ENCODE results near the gene CABP7. TPM values are rescaled to one million over a fixed set of nuclear protein-coding genes. Genes with fewer than 3 reads are reported as not detected.

The CABP7 gene
- total RNA-seq, 1 experiment from 2014 or later, result 2.1 TPM

- Histone ChIP-seq H3K27me3 (ENCODE audit: control insufficient read depth, insufficient read depth, low read length) (no peaks in the 10 kb centered on the region), H3K27ac (ENCODE audit: low read length) (peak within 1 kb of the TSS; percentile 96), H3K9me3 (ENCODE audit: control insufficient read depth, insufficient read depth, low read depth, low read length) (no peaks in the 10 kb centered on the region), H3K4me1 (ENCODE audit: control insufficient read depth, insufficient read depth, low read length) (peaks cover 6% of the 10 kb centered on the region; the same call in 1 of the 2 replicates), H3K4me3 (ENCODE audit: low read depth in 2 of 2, low read length in 2 of 2) (peak within 1 kb of the TSS; percentile 97 to 98), H3K36me3 (ENCODE audit: control insufficient read depth, insufficient read depth, low read length) (no peaks in the 10 kb centered on the region; the same call in 1 of the 2 replicates)
- ATAC-seq (peak; percentile 99), DNase-seq (ENCODE audit: low read depth, low spot score) (peak; percentile 78)
- BruUV-seq (replicated peaks), result no TSS peak
- in situ Hi-C loops (cut with HindIII; ENCODE audit: low pct_unique_long_range_greater_than_20kb, low sequenced_read_pairs) (no loop called here), intact Hi-C loops (cut with micrococcal nuclease; ENCODE audit: unreplicated experiment) (no loop called here)
- CTCF ChIA-PET, result no interaction called here
- POLR2A ChIA-PET, result interaction anchor here (0.6 kb wide), 1 partner anchor 391 kb away, joined by 4 read pairs; no protein-coding TSS in a partner anchor
- TF ChIP-seq SIN3A (IDR thresholded peaks at IDR 0.05; ENCODE audit: borderline replicate concordance, insufficient read depth, low read depth, low read length) (no peak), CTCF (IDR thresholded peaks at IDR 0.05) (no peak), POLR2AphosphoS5 (IDR thresholded peaks at IDR 0.05; ENCODE audit: low read depth, low read length) (no peak; the same call in 1 of the 2 replicates), TCF7L2 (IDR thresholded peaks at IDR 0.05; ENCODE audit: low read depth, low read length) (no peak), REST (IDR thresholded peaks at IDR 0.05; ENCODE audit: insufficient read depth in 1 of 2, low read depth in 2 of 2, low read length in 1 of 2) (no peak)
Observed at GRCh38 chr22:29766632-29767170, 46.9 kb downstream of the CABP7 start, which contains the start of gene ZMAT5. TSS of gene ZMAT5 (minus strand) at chr22:29767007. CDS start at chr22:29748544, 18,463 bp downstream.

GRCh38 chr22:29767171-29768051 lies 47.6 kb downstream of the CABP7 start, which contains the start of gene UQCR10:
TSS of gene UQCR10 (plus strand) at chr22:29767369. CDS start at chr22:29767399, 30 bp downstream.
- Histone ChIP-seq H3K27me3 (ENCODE audit: control insufficient read depth, insufficient read depth, low read length) (no peaks in the 10 kb centered on the region), H3K4me1 (ENCODE audit: control insufficient read depth, insufficient read depth, low read length) (peaks cover 6% of the 10 kb centered on the region; the same call in 1 of the 2 replicates), H3K27ac (ENCODE audit: low read length) (peak within 1 kb of the TSS; percentile 96), H3K9me3 (ENCODE audit: control insufficient read depth, insufficient read depth, low read depth, low read length) (no peaks in the 10 kb centered on the region), H3K36me3 (ENCODE audit: control insufficient read depth, insufficient read depth, low read length) (no peaks in the 10 kb centered on the region; the same call in 1 of the 2 replicates), H3K4me3 (ENCODE audit: low read depth in 2 of 2, low read length in 2 of 2) (peak within 1 kb of the TSS; percentile 97 to 98)
- ChIA-PET CTCF (no interaction called here), POLR2A (interaction anchor here (0.6 kb wide), 1 partner anchor 390 kb away, joined by 4 read pairs; no protein-coding TSS in a partner anchor)
- TSS peak; percentile 95 for BruUV-seq (replicated peaks)
- intact Hi-C loops (cut with micrococcal nuclease; ENCODE audit: unreplicated experiment) (no loop called here), in situ Hi-C loops (cut with HindIII; ENCODE audit: low pct_unique_long_range_greater_than_20kb, low sequenced_read_pairs) (no loop called here)
- DNase-seq (ENCODE audit: low read depth, low spot score) (peak; percentile 80), ATAC-seq (peak; percentile 91)
- TF ChIP-seq TCF7L2 (IDR thresholded peaks at IDR 0.05; ENCODE audit: low read depth, low read length) (no peak), POLR2AphosphoS5 (IDR thresholded peaks at IDR 0.05; ENCODE audit: low read depth, low read length) (peak; percentile 46), REST (IDR thresholded peaks at IDR 0.05; ENCODE audit: insufficient read depth in 1 of 2, low read depth in 2 of 2, low read length in 1 of 2) (no peak)

Measured in Panc1 (cell line).